CD14-positive monocyte (primary cell): ENCODE measurements around the gene ANKRD17. TPM values are rescaled to one million over a fixed set of nuclear protein-coding genes. Genes with fewer than 3 reads are reported as not detected.

Experiments used
- DNase-seq, 3 donors: peaks; one replicate each; pipeline ENCODE4 v3.0.0-alpha.2; 2011 to 2022
- H2AFZ ChIP-seq: 2 replicates; pipeline ENCODE4 v1.6.0; 2012; ENCODE audit warnings: mild to moderate bottlenecking, low read depth, low read length, inconsistent platforms; ENCODE audit not compliant: insufficient read depth, poor library complexity, severe bottlenecking
- H3K27ac ChIP-seq, 2 donors: 1 replicate in 1 of 2; 2 replicates in 1 of 2; pipeline ENCODE4 v1.5.1; 2012 to 2013; ENCODE audit warnings: low read length in 2 of 2, control low read depth in 1 of 2, inconsistent platforms in 1 of 2, low read depth in 1 of 2, mild to moderate bottlenecking in 1 of 2
- H3K27me3 ChIP-seq, 2 donors: one replicate each; pipeline versions ENCODE4 v1.6.0 to v1.6.1; 2011 to 2013; ENCODE audit warnings: low read length in 2 of 2; ENCODE audit not compliant: control insufficient read depth in 2 of 2, insufficient read depth in 2 of 2
- H3K36me3 ChIP-seq, 2 donors: replicated peaks in 1 of 2; 1 replicate in 1 of 2; 2 replicates in 1 of 2; pipeline versions ENCODE4 v1.5.1 to v1.6.1; 2012 to 2013; ENCODE audit warnings: low read length in 2 of 2, control low read depth in 1 of 2, inconsistent platforms in 1 of 2, mild to moderate bottlenecking in 1 of 2; ENCODE audit not compliant: insufficient read depth in 2 of 2, control insufficient read depth in 1 of 2
- H3K4me1 ChIP-seq, 2 donors: 1 replicate in 1 of 2; 2 replicates in 1 of 2; pipeline versions ENCODE4 v1.5.1 to v1.6.1; 2012 to 2013; ENCODE audit warnings: low read length in 2 of 2, control low read depth in 1 of 2, inconsistent platforms in 1 of 2, mild to moderate bottlenecking in 1 of 2, moderate library complexity in 1 of 2; ENCODE audit not compliant: insufficient read depth in 2 of 2, control insufficient read depth in 1 of 2
- H3K4me2 ChIP-seq: replicated peaks from 2 replicates; pipeline ENCODE3; 2012; ENCODE audit warnings: low read length, moderate library complexity, mild to moderate bottlenecking; ENCODE audit not compliant: poor library complexity, severe bottlenecking; ENCODE audit errors: extremely low read depth
- H3K4me3 ChIP-seq, 3 experiments: fragments of 200-600 bp in 1 of 3; sonication (generic) in 1 of 3; replicated peaks in 1 of 3; 1 replicate in 2 of 3; 2 replicates in 1 of 3; pipeline ENCODE4 v1.5.1; 2011 to 2013; ENCODE audit warnings: low read length in 3 of 3, mild to moderate bottlenecking in 3 of 3, control low read depth in 2 of 3, low read depth in 2 of 3, inconsistent platforms in 1 of 3, moderate library complexity in 1 of 3
- H3K79me2 ChIP-seq: 2 replicates; pipeline ENCODE4 v1.6.0; 2012; ENCODE audit warnings: mild to moderate bottlenecking, control low read depth, inconsistent platforms, low read length, moderate library complexity; ENCODE audit not compliant: insufficient read depth
- H3K9ac ChIP-seq: 2 replicates; pipeline ENCODE4 v1.6.0; 2017; ENCODE audit warnings: low read length, mild to moderate bottlenecking; ENCODE audit not compliant: insufficient read depth, poor library complexity, severe bottlenecking
- H3K9me3 ChIP-seq, 2 donors: replicated peaks in 1 of 2; 1 replicate in 1 of 2; 2 replicates in 1 of 2; pipeline versions ENCODE4 v1.5.1 to v1.6.1; 2012 to 2013; ENCODE audit warnings: low read length in 2 of 2, control low read depth in 1 of 2; ENCODE audit not compliant: control insufficient read depth in 1 of 2, insufficient read depth in 1 of 2
- H4K20me1 ChIP-seq: 2 replicates; pipeline ENCODE4 v1.6.0; 2012; ENCODE audit warnings: mild to moderate bottlenecking, low read length, control low read depth, moderate library complexity; ENCODE audit not compliant: insufficient read depth
- H3K27ac Mint-ChIP-seq, 7 donors: one replicate each; pipeline ENCODE4 v1.8.0; 2020; ENCODE audit warnings: mild to moderate bottlenecking in 7 of 7, mixed read lengths in 7 of 7, moderate library complexity in 6 of 7, inconsistent platforms in 2 of 7
- H3K27me3 Mint-ChIP-seq, 3 donors: one replicate each; pipeline ENCODE4 v1.8.0; 2021 to 2022; ENCODE audit warnings: low read depth in 3 of 3, mild to moderate bottlenecking in 3 of 3, mixed read lengths in 3 of 3, moderate library complexity in 3 of 3, inconsistent platforms in 1 of 3
- H3K36me3 Mint-ChIP-seq, 2 donors: one replicate each; pipeline ENCODE4 v1.8.0; 2020; ENCODE audit warnings: mixed read lengths in 2 of 2, inconsistent platforms in 1 of 2, mild to moderate bottlenecking in 1 of 2
- H3K4me1 Mint-ChIP-seq: one replicate; pipeline ENCODE4 v1.8.0; 2020; ENCODE audit warnings: mild to moderate bottlenecking, mixed read lengths
- H3K4me3 Mint-ChIP-seq, 2 donors: one replicate each; pipeline ENCODE4 v1.8.0; 2020; ENCODE audit warnings: mild to moderate bottlenecking in 2 of 2, mixed read lengths in 2 of 2, moderate library complexity in 1 of 2
- H3K9me3 Mint-ChIP-seq, 7 donors: one replicate each; pipeline ENCODE4 v1.8.0; 2020 to 2022; ENCODE audit warnings: mixed read lengths in 7 of 7, mild to moderate bottlenecking in 6 of 7, moderate library complexity in 6 of 7, inconsistent platforms in 2 of 7
- WGBS: methylation state at CpG from one replicate; pipeline ENCODE4 v1.1.5; 2013; ENCODE audit warnings: missing lambda C conversion rate; ENCODE audit not compliant: insufficient coverage; 5-methylcytosine and 5-hydroxymethylcytosine counted together
- intact Hi-C, 2 donors: fragments of 100-400 bp; cut with micrococcal nuclease; formaldehyde crosslinking; loops; one replicate each; pipeline versions ENCODE4 v1.15.0 to v1.15.1; 2023
- polyA plus RNA-seq, 3 donors: library from polyadenylated mRNA; depleted of rRNA in 1 of 3; unstranded in 2 of 3; stranded (reverse) in 1 of 3; fragments of 300-500 nt in 2 of 3; fragments of >200 nt in 1 of 3; fragmentation: Illumina TruSeq in 2 of 3; gene quantifications; 1 replicate in 2 of 3; 2 replicates in 1 of 3; pipeline ENCODE4 v1.2.3, GENCODE V29; 2012 to 2021
- TF ChIP-seq, protein P1 (sequence below): fragments of 200-600 bp; IDR thresholded peaks from one replicate; pipeline ENCODE4 v1.8.0; 2022; ENCODE audit warnings: antibody characterized with exemption, mild to moderate bottlenecking

The ANKRD17 gene
- polyA plus RNA-seq, 3 donors: 5.3 to 18.9 (median 9.0) TPM

DNA sequence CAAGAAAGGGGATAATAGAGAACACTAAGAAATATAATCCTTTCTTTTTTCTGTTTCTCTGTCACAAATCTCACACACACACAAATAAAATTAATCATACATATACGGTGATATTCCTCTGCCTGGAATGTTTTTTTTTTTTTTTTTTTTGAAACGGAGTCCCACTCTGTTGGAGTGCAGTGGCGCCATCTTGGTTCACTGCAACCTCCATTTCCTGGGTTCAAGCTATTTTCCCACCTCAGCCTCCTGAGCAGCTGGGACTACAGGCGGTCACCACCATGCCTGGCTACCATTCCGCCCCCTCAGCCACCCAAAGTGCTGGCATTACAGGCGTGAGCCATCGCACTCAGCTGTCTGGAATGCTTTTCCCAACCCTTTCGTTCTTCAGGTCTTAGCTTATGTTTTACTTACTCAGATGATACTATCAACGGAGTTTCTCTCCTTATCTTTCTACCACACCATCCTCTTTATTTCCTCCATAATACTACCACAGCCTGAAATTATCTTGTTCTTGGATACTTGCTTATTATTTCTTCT lies 69.3 kb downstream of the ANKRD17 start:
- Histone ChIP-seq H3K4me3 (no peak overlapping the region), H3K27me3 (no peaks in the 10 kb centered on the region), H3K79me2 (peaks cover 94% of the 10 kb centered on the region), H3K36me3 (no peaks in the 10 kb centered on the region), H3K9me3 (no peaks in the 10 kb centered on the region), H4K20me1 (peaks cover 58% of the 10 kb centered on the region), H3K27ac (no peak overlapping the region), H3K9ac (no peak overlapping the region), H2AFZ (no peak overlapping the region), H3K4me1 (peaks cover 10 to 20% of the 10 kb centered on the region in 2 donors), H3K4me2 (no peak overlapping the region)
- intact Hi-C loops: no loop called here
- peaks cover 26% of the 10 kb centered on the region for H3K4me1 Mint-ChIP-seq
- H3K36me3 Mint-ChIP-seq: peaks cover 8 to 15% of the 10 kb centered on the region in 2 donors
- no peak for DNase-seq
- H3K27ac Mint-ChIP-seq: peak overlapping the region in 1 of 7 donors; percentile 37
- H3K27me3 Mint-ChIP-seq: no peaks in the 10 kb centered on the region
- TF ChIP-seq, protein P1, sequence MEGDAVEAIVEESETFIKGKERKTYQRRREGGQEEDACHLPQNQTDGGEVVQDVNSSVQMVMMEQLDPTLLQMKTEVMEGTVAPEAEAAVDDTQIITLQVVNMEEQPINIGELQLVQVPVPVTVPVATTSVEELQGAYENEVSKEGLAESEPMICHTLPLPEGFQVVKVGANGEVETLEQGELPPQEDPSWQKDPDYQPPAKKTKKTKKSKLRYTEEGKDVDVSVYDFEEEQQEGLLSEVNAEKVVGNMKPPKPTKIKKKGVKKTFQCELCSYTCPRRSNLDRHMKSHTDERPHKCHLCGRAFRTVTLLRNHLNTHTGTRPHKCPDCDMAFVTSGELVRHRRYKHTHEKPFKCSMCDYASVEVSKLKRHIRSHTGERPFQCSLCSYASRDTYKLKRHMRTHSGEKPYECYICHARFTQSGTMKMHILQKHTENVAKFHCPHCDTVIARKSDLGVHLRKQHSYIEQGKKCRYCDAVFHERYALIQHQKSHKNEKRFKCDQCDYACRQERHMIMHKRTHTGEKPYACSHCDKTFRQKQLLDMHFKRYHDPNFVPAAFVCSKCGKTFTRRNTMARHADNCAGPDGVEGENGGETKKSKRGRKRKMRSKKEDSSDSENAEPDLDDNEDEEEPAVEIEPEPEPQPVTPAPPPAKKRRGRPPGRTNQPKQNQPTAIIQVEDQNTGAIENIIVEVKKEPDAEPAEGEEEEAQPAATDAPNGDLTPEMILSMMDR: no peak
- no peak overlapping the region for H3K4me3 Mint-ChIP-seq
- no peaks in the 10 kb centered on the region for H3K9me3 Mint-ChIP-seq
- 95% methylated on average over 7 of the region's 9 CpGs for WGBS

DNA sequence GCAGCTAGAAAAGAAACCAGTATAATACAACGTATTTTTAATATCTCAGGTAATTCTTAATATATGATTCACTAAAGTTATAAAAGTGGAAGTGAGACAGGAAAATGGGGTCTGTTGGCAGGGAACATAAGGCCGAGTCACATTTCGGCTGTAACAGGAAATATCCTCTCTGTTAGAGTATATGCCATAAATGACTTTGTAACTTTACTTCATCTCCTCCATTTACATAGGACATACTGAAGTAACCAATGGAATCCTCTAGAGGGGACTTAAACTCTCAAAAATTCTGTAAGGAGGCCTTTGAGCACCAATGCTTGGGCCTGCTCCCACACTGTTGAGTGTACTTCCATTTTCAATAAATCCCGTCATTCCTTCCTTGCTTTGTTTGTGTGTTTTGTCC lies 71.3 kb downstream of the ANKRD17 start:
- no peaks in the 10 kb centered on the region for H3K9me3 ChIP-seq
- intact Hi-C loops: no loop called here
- H4K20me1 ChIP-seq: peaks cover 59% of the 10 kb centered on the region
- peak overlapping the region in 1 of 7 donors; percentile 70 for H3K27ac Mint-ChIP-seq
- H3K9me3 Mint-ChIP-seq: no peaks in the 10 kb centered on the region
- H3K27ac ChIP-seq: peak overlapping the region in 1 of 2 donors; percentile 55
- DNase-seq: peak in 1 of 3 donors; percentile 10
- no CpG with 5 or more reads among the region's 4 CpGs for WGBS
- no peak overlapping the region for H2AFZ ChIP-seq
- no peak overlapping the region for H3K4me3 ChIP-seq
- H3K27me3 ChIP-seq: no peaks in the 10 kb centered on the region
- H3K27me3 Mint-ChIP-seq: no peaks in the 10 kb centered on the region
- H3K79me2 ChIP-seq: peaks cover 95% of the 10 kb centered on the region
- peaks cover 14% of the 10 kb centered on the region for H3K4me1 Mint-ChIP-seq
- peaks cover 0 to 5% of the 10 kb centered on the region in 2 donors for H3K36me3 ChIP-seq
- H3K4me3 Mint-ChIP-seq: no peak overlapping the region
- no peak overlapping the region for H3K9ac ChIP-seq
- H3K36me3 Mint-ChIP-seq: peaks cover 13 to 18% of the 10 kb centered on the region in 2 donors
- peaks cover 5 to 6% of the 10 kb centered on the region in 2 donors for H3K4me1 ChIP-seq
- TF ChIP-seq, protein P1: no peak
- peak overlapping the region; percentile 15 for H3K4me2 ChIP-seq
